ENCODE data around the gene SEMA6A.

DNA sequence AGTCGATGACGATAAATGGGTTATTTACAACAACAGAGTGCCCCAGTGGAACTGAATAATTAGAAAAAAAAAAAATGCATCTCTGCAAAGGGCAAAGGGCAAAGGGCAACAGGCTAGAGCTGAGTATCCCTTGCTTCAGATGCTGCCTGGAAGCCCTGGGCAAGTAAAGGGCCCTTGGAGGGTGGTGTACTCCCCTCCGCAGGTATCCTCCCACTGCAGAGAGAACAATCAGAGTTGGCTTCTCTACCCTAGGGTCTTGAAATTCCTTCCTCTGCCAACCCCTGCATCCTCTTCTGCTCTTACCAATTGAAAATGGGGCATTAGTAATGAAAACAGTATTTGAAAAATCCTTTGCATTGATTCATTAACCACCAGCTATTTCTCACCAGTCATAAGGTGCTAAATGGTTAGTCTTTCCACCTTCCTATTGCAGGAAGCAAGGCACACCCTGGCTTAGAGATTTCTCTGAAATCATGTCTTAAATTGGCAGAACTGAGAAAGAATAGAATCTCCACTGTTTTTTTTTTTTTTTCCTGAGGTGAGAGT lies 122.6 kb downstream of the SEMA6A start:
- TF ChIP-seq, protein P1, sequence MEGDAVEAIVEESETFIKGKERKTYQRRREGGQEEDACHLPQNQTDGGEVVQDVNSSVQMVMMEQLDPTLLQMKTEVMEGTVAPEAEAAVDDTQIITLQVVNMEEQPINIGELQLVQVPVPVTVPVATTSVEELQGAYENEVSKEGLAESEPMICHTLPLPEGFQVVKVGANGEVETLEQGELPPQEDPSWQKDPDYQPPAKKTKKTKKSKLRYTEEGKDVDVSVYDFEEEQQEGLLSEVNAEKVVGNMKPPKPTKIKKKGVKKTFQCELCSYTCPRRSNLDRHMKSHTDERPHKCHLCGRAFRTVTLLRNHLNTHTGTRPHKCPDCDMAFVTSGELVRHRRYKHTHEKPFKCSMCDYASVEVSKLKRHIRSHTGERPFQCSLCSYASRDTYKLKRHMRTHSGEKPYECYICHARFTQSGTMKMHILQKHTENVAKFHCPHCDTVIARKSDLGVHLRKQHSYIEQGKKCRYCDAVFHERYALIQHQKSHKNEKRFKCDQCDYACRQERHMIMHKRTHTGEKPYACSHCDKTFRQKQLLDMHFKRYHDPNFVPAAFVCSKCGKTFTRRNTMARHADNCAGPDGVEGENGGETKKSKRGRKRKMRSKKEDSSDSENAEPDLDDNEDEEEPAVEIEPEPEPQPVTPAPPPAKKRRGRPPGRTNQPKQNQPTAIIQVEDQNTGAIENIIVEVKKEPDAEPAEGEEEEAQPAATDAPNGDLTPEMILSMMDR (IDR thresholded peaks at IDR 0.05; ENCODE audit: low read length) = no peak
- no peak for TF ChIP-seq EZH2 (IDR thresholded peaks at IDR 0.05; ENCODE audit: borderline replicate concordance, low read length)
